Muscle layer of duodenum (tissue), 2 donors: ENCODE results near the gene PDK2.

Experiments
- H3K27ac ChIP-seq: one replicate; pipeline ENCODE4 v1.7.0; 2013; ENCODE audit warnings: mild to moderate bottlenecking, low read length
- H3K27me3 ChIP-seq: one replicate; pipeline ENCODE4 v1.7.0; 2013; ENCODE audit warnings: low read depth, mild to moderate bottlenecking, control low read depth, low read length
- H3K36me3 ChIP-seq, 2 donors: one replicate each; pipeline ENCODE4 v1.7.0; 2013; ENCODE audit warnings: low read length in 2 of 2, control low read depth in 1 of 2, mild to moderate bottlenecking in 1 of 2; ENCODE audit not compliant: insufficient read depth in 2 of 2, control insufficient read depth in 1 of 2
- H3K4me1 ChIP-seq, 2 donors: one replicate each; pipeline ENCODE4 v1.7.0; 2013; ENCODE audit warnings: low read length in 2 of 2, mild to moderate bottlenecking in 2 of 2, control low read depth in 1 of 2, moderate library complexity in 1 of 2; ENCODE audit not compliant: insufficient read depth in 2 of 2, control insufficient read depth in 1 of 2
- H3K4me3 ChIP-seq, 2 donors: one replicate each; pipeline ENCODE4 v1.7.0; 2013; ENCODE audit warnings: low read length in 2 of 2, low read depth in 1 of 2, mild to moderate bottlenecking in 1 of 2
- H3K9me3 ChIP-seq, 2 donors: one replicate each; pipeline ENCODE4 v1.7.0; 2013; ENCODE audit warnings: low read length in 2 of 2, control low read depth in 1 of 2, mild to moderate bottlenecking in 1 of 2; ENCODE audit not compliant: control insufficient read depth in 1 of 2
- donor health status: healthy.

The PDK2 gene

DNA sequence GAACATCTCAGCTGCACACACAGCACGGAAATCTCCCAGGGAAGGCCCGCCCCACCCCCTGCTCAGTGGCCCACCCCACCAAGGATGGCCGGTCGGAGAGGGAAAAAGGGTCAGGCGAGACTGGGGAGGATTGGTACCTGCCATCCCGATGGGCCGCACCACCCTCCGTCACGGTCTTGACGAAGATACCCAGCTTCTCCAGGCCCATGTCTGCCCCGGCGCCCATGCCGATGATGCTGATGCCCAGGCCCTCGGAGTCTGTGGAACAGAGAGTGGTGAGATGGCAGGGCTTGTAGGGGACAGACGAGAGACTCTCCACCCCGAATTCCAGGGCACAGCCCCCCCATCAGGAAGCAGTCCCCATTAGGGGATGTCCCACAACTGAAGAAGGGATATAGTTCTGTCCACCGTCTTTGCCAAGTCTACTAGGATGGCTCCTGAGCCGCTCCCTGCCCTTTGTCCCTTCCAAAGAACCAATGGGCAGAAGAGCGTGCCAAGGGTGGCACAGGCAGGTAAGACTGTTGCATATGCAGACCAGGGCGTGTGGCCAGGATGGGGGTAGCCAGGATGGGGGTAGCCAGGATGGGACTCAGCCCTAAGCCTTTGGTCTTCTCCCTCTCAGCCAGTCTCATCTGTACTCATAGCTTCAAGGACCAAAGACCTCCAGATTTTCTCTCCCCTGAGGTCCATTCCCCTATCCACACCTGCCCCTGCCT is 48.5 kb downstream of the PDK2 start:
- H3K4me3 ChIP-seq = no peak overlapping the region
- no peaks in the 10 kb centered on the region for H3K27me3 ChIP-seq
- H3K4me1 ChIP-seq = peaks cover 15 to 43% of the 10 kb centered on the region in 2 donors
- peaks cover 49 to 61% of the 10 kb centered on the region in 2 donors for H3K36me3 ChIP-seq
- H3K27ac ChIP-seq = no peak overlapping the region
- H3K9me3 ChIP-seq = no peaks in the 10 kb centered on the region

DNA sequence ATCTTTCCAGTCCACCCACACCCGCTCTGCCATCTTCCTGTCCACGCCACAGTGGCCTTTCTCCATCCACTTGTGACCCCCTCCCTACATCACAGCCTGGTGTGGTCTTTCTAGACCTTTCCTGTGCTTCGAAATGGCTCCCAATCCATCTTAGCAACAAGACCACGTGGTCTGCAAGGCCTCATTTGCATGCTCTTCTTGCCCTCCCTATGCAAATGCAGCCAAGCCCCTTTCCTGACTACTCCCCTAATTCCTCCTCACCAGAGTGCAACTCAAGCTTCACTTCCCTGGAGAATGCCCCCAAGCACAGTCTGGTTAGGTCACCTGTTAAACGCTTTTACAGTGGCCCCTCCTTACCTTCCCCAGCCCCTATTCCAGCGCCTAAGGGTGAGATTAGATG is 49.2 kb downstream of the PDK2 start:
- Histone ChIP-seq H3K4me1 (peaks cover 15 to 46% of the 10 kb centered on the region in 2 donors), H3K4me3 (no peak overlapping the region), H3K27me3 (no peaks in the 10 kb centered on the region), H3K36me3 (peaks cover 42 to 53% of the 10 kb centered on the region in 2 donors), H3K27ac (no peak overlapping the region), H3K9me3 (no peaks in the 10 kb centered on the region)

DNA sequence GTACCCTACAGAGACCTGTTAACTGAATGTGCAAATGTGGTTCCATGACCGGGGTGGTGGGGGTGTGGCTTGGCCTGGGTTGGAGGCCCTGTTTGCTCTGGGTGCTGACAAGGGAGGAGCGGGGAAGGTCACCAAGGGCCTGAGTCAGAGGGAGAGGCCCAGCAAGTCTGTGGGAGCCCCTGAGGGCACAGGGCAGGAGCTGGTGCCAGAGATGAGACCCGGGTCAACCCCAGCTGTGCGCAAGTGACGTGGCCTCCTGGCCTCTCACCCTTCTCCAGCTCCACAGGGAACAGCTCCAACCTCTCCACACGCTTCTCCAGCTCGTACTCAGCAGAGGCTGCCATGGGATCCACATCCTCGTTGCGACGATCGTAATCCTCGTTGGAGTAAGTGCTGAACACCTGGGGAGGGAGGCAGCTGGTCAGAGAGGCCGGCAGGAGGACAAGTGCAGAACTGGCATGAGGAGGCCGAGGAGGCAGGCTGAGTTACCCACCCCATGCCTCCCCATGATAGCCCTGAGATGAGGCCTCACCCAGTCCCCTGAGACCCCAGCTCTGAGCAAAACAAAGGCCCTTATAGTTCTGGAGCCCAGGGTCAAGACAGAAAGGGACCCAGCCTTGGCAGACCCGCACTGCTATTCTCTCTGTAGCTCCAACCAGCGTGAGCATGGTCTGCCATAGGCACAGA is 49.8 kb downstream of the PDK2 start:
- Histone ChIP-seq H3K4me1 (peaks cover 15 to 47% of the 10 kb centered on the region in 2 donors), H3K36me3 (peaks cover 38 to 50% of the 10 kb centered on the region in 2 donors), H3K27me3 (no peaks in the 10 kb centered on the region), H3K4me3 (no peak overlapping the region), H3K27ac (no peak overlapping the region), H3K9me3 (no peaks in the 10 kb centered on the region)

DNA sequence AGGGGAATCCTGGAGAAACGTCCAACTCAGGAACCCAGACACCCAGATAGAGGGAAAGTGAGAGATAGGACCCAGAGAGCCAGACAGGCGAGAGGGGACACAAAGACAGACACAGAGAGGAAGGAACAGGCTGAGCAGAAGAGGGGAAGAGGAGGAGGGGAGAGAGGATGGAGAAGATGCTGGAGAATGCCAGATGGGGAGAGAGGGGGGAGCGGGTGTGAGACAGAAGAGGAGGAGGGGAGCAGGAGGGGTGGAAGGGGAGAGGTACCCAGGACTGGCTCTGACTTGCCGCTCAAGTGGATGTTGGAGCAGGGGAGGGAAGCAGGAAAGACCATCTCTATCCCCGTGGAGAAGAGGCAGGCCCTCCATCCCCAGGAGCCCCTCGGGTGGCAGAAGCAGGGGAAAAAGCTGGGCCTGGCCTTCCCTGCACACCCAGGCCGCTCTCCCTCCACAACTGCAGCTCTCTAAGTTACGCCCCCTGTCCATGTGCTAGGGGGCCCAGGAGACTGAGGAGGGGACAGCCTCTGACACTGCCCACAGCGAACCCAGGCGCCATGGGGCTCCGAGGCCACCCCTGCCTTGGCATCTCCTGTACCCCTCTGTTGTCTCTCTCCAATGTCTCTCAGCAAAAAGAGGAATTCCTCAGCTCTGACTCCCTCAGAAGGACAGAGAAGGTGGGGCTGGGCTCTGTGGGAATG is 50.5 kb downstream of the PDK2 start:
- Histone ChIP-seq H3K4me3 (peak overlapping the region in 1 of 2 donors; percentile 82), H3K36me3 (peaks cover 36 to 43% of the 10 kb centered on the region in 2 donors), H3K27me3 (no peaks in the 10 kb centered on the region), H3K27ac (no peak overlapping the region), H3K4me1 (peaks cover 12 to 41% of the 10 kb centered on the region in 2 donors), H3K9me3 (no peaks in the 10 kb centered on the region)

GRCh38 chr17:50146230-50146926 is 51.2 kb downstream of the PDK2 start:
- peaks cover 13 to 38% of the 10 kb centered on the region in 2 donors for H3K4me1 ChIP-seq
- peak overlapping the region; percentile 81 for H3K27ac ChIP-seq
- no peaks in the 10 kb centered on the region for H3K9me3 ChIP-seq
- H3K36me3 ChIP-seq = peaks cover 30 to 36% of the 10 kb centered on the region in 2 donors
- peak overlapping the region; percentile 79 to 82 for H3K4me3 ChIP-seq
- H3K27me3 ChIP-seq = no peaks in the 10 kb centered on the region

- H3K4me1 ChIP-seq = peaks cover 15 to 42% of the 10 kb centered on the region in 2 donors
- H3K9me3 ChIP-seq = no peaks in the 10 kb centered on the region
- peaks cover 25 to 30% of the 10 kb centered on the region in 2 donors for H3K36me3 ChIP-seq
- H3K4me3 ChIP-seq = peak overlapping the region; percentile 79 to 82
- no peaks in the 10 kb centered on the region for H3K27me3 ChIP-seq
- peak overlapping the region; percentile 81 for H3K27ac ChIP-seq
Measured at GRCh38 chr17:50146927-50147665, 51.9 kb downstream of the PDK2 start.

DNA sequence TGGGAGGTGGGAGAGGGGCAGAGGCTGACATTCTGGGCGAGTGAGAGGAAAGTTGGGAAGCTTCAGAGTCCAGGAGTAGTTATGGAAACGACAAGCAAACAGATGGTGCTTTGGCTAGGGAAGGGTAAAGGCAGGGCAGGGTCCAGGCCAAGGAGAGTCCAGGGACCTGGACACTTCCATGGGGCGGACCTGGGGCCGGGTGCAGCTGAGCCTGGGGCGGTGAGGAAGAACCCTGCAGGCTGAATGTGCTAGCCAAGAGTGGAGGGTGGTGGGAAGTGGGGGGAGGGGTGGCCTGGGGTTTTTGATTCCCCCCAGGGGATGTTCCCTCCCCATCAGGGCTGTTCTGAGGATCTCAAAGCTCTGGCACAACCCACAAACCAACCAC is 52.7 kb downstream of the PDK2 start:
- Histone ChIP-seq H3K9me3 (no peaks in the 10 kb centered on the region), H3K27ac (peak overlapping the region; percentile 81), H3K27me3 (no peaks in the 10 kb centered on the region), H3K4me1 (peaks cover 20 to 49% of the 10 kb centered on the region in 2 donors), H3K4me3 (peak overlapping the region; percentile 79 to 82), H3K36me3 (peaks cover 18 to 22% of the 10 kb centered on the region in 2 donors)

DNA sequence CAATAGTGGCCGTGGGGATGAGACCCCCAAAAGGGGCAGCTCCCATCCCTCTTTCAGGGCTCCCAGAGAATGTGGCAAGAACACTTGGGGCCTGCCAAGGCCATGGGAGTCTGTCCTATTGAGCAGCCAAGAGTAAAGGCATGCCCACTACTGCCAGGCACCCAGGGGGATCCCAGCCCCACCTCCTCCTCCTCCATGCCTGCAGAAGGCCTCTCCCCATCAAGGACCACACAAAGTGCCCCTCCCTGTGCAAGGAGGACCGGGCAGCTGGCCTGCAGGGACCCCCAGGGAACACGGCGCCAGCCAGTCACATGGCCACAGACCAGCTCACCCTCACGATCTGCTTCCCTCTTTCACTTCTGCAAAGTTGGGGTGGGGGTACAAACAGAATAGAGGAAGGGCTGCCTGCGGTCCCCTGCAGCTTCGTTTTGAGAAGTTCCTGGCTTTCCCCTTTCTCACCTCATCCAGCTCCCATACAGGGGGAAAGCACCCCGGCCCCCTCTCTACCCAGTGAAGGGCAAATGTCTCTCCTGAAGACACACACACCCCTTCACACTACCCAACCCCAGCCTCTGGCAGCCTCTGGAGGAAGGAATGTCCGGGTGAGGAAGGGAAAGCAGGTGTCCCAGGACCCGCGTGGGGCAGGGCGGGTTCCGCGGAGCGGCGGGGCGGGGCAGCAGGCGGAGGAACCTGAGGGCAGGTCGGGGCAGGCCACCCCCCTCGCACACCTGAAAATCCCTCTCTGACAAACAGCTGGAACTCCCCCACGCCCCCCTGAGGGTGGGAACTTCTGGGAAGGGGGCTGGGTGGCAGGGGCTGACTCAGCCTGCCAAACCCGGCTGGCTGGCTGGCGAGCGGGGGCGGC is 53.3 kb downstream of the PDK2 start:
- peak overlapping the region; percentile 79 to 82 for H3K4me3 ChIP-seq
- no peaks in the 10 kb centered on the region for H3K9me3 ChIP-seq
- H3K4me1 ChIP-seq = peaks cover 20 to 55% of the 10 kb centered on the region in 2 donors
- peak overlapping the region; percentile 81 for H3K27ac ChIP-seq
- no peaks in the 10 kb centered on the region for H3K27me3 ChIP-seq
- H3K36me3 ChIP-seq = peaks cover 14 to 16% of the 10 kb centered on the region in 2 donors

GRCh38 chr17:50149091-50149416 is 53.9 kb downstream of the PDK2 start:
- H3K9me3 ChIP-seq = no peaks in the 10 kb centered on the region
- H3K36me3 ChIP-seq = peaks cover 8 to 10% of the 10 kb centered on the region in 2 donors
- H3K27ac ChIP-seq = no peak overlapping the region
- no peaks in the 10 kb centered on the region for H3K27me3 ChIP-seq
- peak overlapping the region; percentile 44 to 82 for H3K4me3 ChIP-seq
- peaks cover 23 to 61% of the 10 kb centered on the region in 2 donors for H3K4me1 ChIP-seq
